Natural killer cell (primary cell): ENCODE measurements around the gene SLCO4A1. TPM values are rescaled to one million over a fixed set of nuclear protein-coding genes. Genes with fewer than 3 reads are reported as not detected.

Experiments
- ATAC-seq, 3 donors: fragments of 150-1000 bp in 2 of 3; fragments of 200-7000 bp in 1 of 3; cut with Tn5 transposase; 1 replicate in 1 of 3; 2 replicates in 2 of 3; pipeline ENCODE4 v1.10.0; 2021; ENCODE audit warnings: mild to moderate bottlenecking in 2 of 3, moderate library complexity in 2 of 3
- DNase-seq, 2 donors: peaks; one replicate each; pipeline versions ENCODE4 v3.0.0 to v3.0.0-alpha.2; 2013 to 2021; ENCODE audit warnings: mixed read lengths in 1 of 2
- H3K27ac ChIP-seq: one replicate; pipeline ENCODE4 v1.5.1; 2013; ENCODE audit warnings: mild to moderate bottlenecking, low read length
- H3K27me3 ChIP-seq: one replicate; pipeline ENCODE4 v1.6.1; 2013; ENCODE audit warnings: low read length; ENCODE audit not compliant: control insufficient read depth, insufficient read depth
- H3K36me3 ChIP-seq: one replicate; pipeline ENCODE4 v1.6.1; 2013; ENCODE audit warnings: low read length; ENCODE audit not compliant: control insufficient read depth, insufficient read depth
- H3K4me1 ChIP-seq: one replicate; pipeline ENCODE4 v1.6.1; 2013; ENCODE audit warnings: low read length; ENCODE audit not compliant: control insufficient read depth, insufficient read depth
- H3K4me3 ChIP-seq: one replicate; pipeline ENCODE4 v1.5.1; 2013; ENCODE audit warnings: low read length
- H3K9me3 ChIP-seq: one replicate; pipeline ENCODE4 v1.6.1; 2013; ENCODE audit warnings: low read length; ENCODE audit not compliant: control insufficient read depth, insufficient read depth
- H3K27ac Mint-ChIP-seq, 2 donors: one replicate each; pipeline ENCODE4 v1.8.0; 2022; ENCODE audit warnings: mild to moderate bottlenecking in 2 of 2, mixed read lengths in 2 of 2, moderate library complexity in 1 of 2
- H3K27me3 Mint-ChIP-seq, 2 donors: one replicate each; pipeline ENCODE4 v1.8.0; 2022; ENCODE audit warnings: low read depth in 2 of 2, mixed read lengths in 2 of 2
- H3K36me3 Mint-ChIP-seq: one replicate; pipeline ENCODE4 v1.8.0; 2022; ENCODE audit warnings: mixed read lengths
- H3K4me1 Mint-ChIP-seq, 2 donors: one replicate each; pipeline ENCODE4 v1.8.0; 2022; ENCODE audit warnings: mixed read lengths in 2 of 2
- H3K4me3 Mint-ChIP-seq: one replicate; pipeline ENCODE4 v1.8.0; 2022; ENCODE audit warnings: mild to moderate bottlenecking, moderate library complexity, mixed read lengths
- H3K9me3 Mint-ChIP-seq, 2 donors: one replicate each; pipeline ENCODE4 v1.8.0; 2022; ENCODE audit warnings: mixed read lengths in 2 of 2
- WGBS: methylation state at CpG from one replicate; pipeline ENCODE4 v1.1.7; 2013; ENCODE audit warnings: missing lambda C conversion rate; ENCODE audit not compliant: insufficient coverage; 5-methylcytosine and 5-hydroxymethylcytosine counted together
- intact Hi-C: fragments of 100-400 bp; cut with micrococcal nuclease; formaldehyde crosslinking; loops from one replicate; pipeline ENCODE4 v1.14.2; 2022
- total RNA-seq, 4 donors: library from RNA; stranded (reverse); fragments of 120-200 nt in 1 of 4; gene quantifications; one replicate each; pipeline versions ENCODE4 v1.2.3 to v1.2.4, GENCODE V29; 2013 to 2022
- TF ChIP-seq, protein P1 (sequence below): fragments of 200-600 bp; IDR thresholded peaks from one replicate; pipeline ENCODE4 v1.8.0; 2022; ENCODE audit warnings: antibody characterized with exemption

Gene SLCO4A1
- total RNA-seq, 3 donors from 2014 or later (not counting 1 experiment from before 2014, with no cell fraction given), result 0.59 to 1.4 (median 1.1) TPM

DNA sequence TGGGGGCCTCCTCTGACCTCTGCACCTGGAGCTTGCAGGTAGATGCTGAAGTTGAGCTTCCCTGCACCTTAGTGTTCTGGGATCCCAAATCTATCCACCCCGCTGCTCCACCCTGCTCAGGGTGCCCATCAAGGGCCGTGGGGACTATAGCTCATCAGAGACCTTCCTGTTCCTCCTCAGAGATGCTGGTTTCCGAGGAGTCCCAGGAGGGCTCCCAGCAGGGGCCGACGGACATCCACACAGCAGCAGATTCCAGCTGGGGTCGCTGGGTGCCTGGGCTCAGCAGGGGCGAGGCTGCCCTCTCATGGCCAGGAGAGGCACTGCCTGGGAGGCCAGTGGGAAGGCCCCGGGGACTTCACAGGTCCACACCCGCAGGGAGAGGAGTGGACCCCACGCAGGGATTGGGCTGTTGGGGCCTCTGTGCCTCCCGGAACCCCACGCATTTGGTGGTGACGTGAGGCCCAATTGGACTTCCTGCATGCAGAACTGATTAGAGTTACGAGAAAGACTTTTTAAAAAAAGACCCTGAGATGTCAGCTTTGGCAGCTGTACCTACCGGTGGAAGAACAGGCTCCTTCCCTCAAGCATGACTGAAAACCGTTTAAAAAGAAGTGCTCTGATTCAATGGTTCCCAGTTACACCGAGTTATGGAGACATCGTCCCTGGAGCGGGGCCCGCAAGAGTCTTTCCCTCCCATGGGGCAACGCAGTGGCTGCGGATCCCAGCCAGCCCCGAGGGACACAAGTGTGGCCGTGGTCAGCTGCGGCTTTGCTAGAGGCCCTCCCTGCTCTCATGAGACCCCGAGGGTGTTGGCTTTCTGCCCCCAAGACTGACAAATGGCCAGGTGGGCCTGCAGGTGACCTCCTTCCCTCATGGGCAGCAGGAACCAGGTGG lies 25.3 kb upstream of the SLCO4A1 start:
- H3K9me3 ChIP-seq, result no peaks in the 10 kb centered on the region
- Mint-ChIP-seq H3K36me3 (no peaks in the 10 kb centered on the region), H3K4me3 (peak overlapping the region; percentile 83), H3K4me1 (peaks cover 21 to 32% of the 10 kb centered on the region in 2 donors), H3K27ac (peak overlapping the region; percentile 89 to 95), H3K27me3 (no peaks in the 10 kb centered on the region), H3K9me3 (no peaks in the 10 kb centered on the region)
- DNase-seq (peak; percentile 70 to 82), ATAC-seq (peak; percentile 58 to 83 (median 80))
- H3K4me1 ChIP-seq, result peaks cover 30% of the 10 kb centered on the region
- 32% methylated on average over 26 of the region's 26 CpGs for WGBS
- TF ChIP-seq, protein P1, sequence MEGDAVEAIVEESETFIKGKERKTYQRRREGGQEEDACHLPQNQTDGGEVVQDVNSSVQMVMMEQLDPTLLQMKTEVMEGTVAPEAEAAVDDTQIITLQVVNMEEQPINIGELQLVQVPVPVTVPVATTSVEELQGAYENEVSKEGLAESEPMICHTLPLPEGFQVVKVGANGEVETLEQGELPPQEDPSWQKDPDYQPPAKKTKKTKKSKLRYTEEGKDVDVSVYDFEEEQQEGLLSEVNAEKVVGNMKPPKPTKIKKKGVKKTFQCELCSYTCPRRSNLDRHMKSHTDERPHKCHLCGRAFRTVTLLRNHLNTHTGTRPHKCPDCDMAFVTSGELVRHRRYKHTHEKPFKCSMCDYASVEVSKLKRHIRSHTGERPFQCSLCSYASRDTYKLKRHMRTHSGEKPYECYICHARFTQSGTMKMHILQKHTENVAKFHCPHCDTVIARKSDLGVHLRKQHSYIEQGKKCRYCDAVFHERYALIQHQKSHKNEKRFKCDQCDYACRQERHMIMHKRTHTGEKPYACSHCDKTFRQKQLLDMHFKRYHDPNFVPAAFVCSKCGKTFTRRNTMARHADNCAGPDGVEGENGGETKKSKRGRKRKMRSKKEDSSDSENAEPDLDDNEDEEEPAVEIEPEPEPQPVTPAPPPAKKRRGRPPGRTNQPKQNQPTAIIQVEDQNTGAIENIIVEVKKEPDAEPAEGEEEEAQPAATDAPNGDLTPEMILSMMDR, result peak; percentile 98
- H3K4me3 ChIP-seq, result no peak overlapping the region
- H3K27ac ChIP-seq, result peak overlapping the region; percentile 53
- H3K27me3 ChIP-seq, result no peaks in the 10 kb centered on the region
- H3K36me3 ChIP-seq, result no peaks in the 10 kb centered on the region
- intact Hi-C loops, result loop anchor here (1.0 to 5.0 kb wide), 4 partner anchors 14 to 175 kb away; no protein-coding TSS in a partner anchor

DNA sequence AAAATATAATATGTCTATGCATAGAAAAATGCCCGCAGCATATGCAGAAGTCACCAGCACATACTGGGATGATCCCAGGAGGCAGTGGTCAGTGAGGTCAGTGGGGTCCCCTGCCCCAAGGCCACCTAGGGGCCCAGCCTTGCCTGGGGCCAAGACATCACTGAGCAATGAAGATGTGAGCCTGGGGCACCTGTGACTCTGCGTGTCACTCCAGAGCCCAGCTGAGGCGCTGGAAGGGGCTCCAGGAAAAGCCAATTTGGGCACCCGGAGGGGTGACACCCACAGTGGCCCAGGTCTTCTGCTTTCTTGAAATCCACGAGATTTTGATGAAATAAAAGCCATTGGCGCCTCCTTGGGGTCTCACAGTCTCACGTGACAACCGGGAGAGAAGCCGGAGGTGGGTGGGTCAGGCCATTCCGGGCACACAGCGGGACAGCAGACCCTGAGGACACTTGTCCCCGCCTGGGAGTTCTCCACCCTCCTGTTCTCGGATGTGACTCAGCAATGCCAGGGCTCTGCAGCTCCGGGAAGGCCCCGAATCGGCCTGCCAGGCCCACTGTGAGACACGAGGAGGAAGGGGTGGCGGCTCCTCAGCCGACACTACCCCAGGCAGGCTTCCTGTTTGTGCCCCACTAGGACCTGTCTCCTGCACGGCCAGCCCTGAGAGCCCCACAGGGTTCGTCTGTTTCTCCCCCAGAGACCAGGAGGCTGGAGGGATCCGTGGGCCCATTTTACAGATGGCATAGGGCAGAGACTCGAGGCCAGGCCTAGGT lies 24.4 kb upstream of the SLCO4A1 start:
- H3K9me3 ChIP-seq, result no peaks in the 10 kb centered on the region
- Mint-ChIP-seq H3K9me3 (no peaks in the 10 kb centered on the region), H3K4me1 (peaks cover 22 to 34% of the 10 kb centered on the region in 2 donors), H3K36me3 (no peaks in the 10 kb centered on the region), H3K27ac (peak overlapping the region; percentile 89 to 95), H3K4me3 (peak overlapping the region; percentile 64), H3K27me3 (no peaks in the 10 kb centered on the region)
- peak; percentile 79 to 88 (median 81) for ATAC-seq
- H3K27me3 ChIP-seq, result no peaks in the 10 kb centered on the region
- peak overlapping the region; percentile 53 for H3K27ac ChIP-seq
- no peak overlapping the region for H3K4me3 ChIP-seq
- H3K36me3 ChIP-seq, result no peaks in the 10 kb centered on the region
- intact Hi-C loops, result loop anchor here (1.0 to 5.0 kb wide), 5 partner anchors 15 to 231 kb away; partner anchors contain the start of gene RPS21
- 16% methylated on average over 23 of the region's 23 CpGs for WGBS
- TF ChIP-seq, protein P1, result no peak
- DNase-seq, result peak; percentile 69 to 71
- H3K4me1 ChIP-seq, result peaks cover 35% of the 10 kb centered on the region

DNA sequence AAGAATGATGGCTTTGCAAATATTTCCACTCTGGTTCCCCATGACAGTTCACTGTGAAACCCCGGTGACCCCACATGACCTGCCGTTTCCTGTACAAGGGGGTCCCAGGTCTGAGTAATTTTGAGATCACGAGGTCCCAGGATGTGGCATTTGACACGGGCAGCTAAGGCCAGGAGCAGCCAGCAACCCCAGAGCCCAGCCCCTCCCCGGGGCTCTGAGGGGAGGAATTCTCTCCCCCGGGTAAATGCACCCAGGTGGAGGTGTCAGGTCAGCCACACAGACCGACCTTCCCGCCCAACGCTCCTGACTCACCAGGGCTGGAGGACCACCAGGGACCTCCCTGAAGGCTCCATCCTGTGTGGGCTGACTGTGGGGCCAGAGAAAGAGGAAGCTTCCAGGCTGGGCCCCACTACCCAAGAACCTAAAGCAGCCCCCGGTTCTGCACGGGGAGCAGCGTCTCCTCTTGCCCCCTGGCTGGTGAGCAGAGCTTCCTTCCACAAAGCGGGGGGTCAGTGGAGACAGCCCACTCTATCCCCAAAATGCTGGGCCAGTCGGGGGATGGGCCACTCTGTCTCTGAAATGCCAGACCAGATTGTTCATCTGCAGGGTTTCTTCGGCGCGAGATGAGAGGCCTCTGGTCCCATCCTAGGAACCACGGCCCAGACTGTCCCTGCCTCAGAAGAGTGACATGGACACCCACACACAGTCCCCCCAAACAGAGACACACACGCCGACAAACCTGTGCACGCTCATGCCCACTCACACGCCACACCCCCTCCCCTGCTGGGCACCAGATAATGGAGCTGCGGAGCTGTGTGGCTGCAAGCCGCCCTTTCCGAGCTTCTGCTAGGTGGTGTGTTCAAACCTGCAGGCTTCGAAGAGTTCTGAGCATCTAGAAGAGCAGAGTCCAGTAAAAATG lies 23.4 kb upstream of the SLCO4A1 start:
- no peaks in the 10 kb centered on the region for H3K9me3 Mint-ChIP-seq
- H3K27me3 ChIP-seq, result no peaks in the 10 kb centered on the region
- peak overlapping the region; percentile 64 for H3K4me3 Mint-ChIP-seq
- H3K4me1 ChIP-seq, result peaks cover 45% of the 10 kb centered on the region
- H3K27ac Mint-ChIP-seq, result peak overlapping the region; percentile 89 to 95
- H3K27me3 Mint-ChIP-seq, result no peaks in the 10 kb centered on the region
- no peaks in the 10 kb centered on the region for H3K36me3 Mint-ChIP-seq
- 42% methylated on average over 26 of the region's 26 CpGs for WGBS
- peaks cover 31 to 43% of the 10 kb centered on the region in 2 donors for H3K4me1 Mint-ChIP-seq
- H3K27ac ChIP-seq, result peak overlapping the region; percentile 53
- DNase-seq (peak; percentile 50 to 55), ATAC-seq (peak; percentile 52 to 63 (median 54))
- TF ChIP-seq, protein P1, result no peak
- no peaks in the 10 kb centered on the region for H3K9me3 ChIP-seq
- H3K4me3 ChIP-seq, result no peak overlapping the region
- no peaks in the 10 kb centered on the region for H3K36me3 ChIP-seq
- intact Hi-C loops, result loop anchor here (2.0 to 5.0 kb wide), 3 partner anchors 33 to 232 kb away; partner anchors contain the start of gene RPS21
